ENCODE measurements around the gene TMEM242.

The TMEM242 gene

GRCh38 chr6:157248264-157248663, 75.1 kb downstream of the TMEM242 start:
- no peak for DNase-seq (ENCODE audit: low read depth)

- no peak for DNase-seq (ENCODE audit: low read depth)
These were observed 76.4 kb downstream of the TMEM242 start for GRCh38 chr6:157246771-157247484.

GRCh38 chr6:157246048-157246630, 77.2 kb downstream of the TMEM242 start:
- DNase-seq (ENCODE audit: low read depth), result peak; percentile 80

GRCh38 chr6:157245436-157245835, 77.9 kb downstream of the TMEM242 start:
- no peak for DNase-seq (ENCODE audit: low read depth)

GRCh38 chr6:157244780-157245179, 78.5 kb downstream of the TMEM242 start:
- DNase-seq (ENCODE audit: low read depth), result no peak

GRCh38 chr6:157244175-157244574, 79.1 kb downstream of the TMEM242 start:
- DNase-seq (ENCODE audit: low read depth), result peak; percentile 95

- no peak for DNase-seq (ENCODE audit: low read depth)
These were observed 80.5 kb downstream of the TMEM242 start for GRCh38 chr6:157242791-157243190.

- DNase-seq (ENCODE audit: low read depth), result no peak
These were observed 82.4 kb downstream of the TMEM242 start for GRCh38 chr6:157240960-157241311.

GRCh38 chr6:157240059-157240959, 83.0 kb downstream of the TMEM242 start:
- DNase-seq (ENCODE audit: low read depth), result peak; percentile 49

GRCh38 chr6:157239671-157240058, 83.7 kb downstream of the TMEM242 start:
- peak; percentile 38 for DNase-seq (ENCODE audit: low read depth)

Measured in amniotic epithelial cell (primary cell).